SH-SY5Y (cell line): ENCODE measurements around the gene GLDN.

ENCODE experiments used
- GATA2 ChIP-seq: IDR thresholded peaks from 2 replicates; pipeline ENCODE4 v1.6.1; 2011; ENCODE audit warnings: mild to moderate bottlenecking, low read depth, low read length
- GATA3 ChIP-seq: IDR thresholded peaks from 2 replicates; pipeline ENCODE4 v1.6.1; 2011; ENCODE audit warnings: low read depth, mild to moderate bottlenecking, low read length, moderate library complexity

Gene GLDN

DNA sequence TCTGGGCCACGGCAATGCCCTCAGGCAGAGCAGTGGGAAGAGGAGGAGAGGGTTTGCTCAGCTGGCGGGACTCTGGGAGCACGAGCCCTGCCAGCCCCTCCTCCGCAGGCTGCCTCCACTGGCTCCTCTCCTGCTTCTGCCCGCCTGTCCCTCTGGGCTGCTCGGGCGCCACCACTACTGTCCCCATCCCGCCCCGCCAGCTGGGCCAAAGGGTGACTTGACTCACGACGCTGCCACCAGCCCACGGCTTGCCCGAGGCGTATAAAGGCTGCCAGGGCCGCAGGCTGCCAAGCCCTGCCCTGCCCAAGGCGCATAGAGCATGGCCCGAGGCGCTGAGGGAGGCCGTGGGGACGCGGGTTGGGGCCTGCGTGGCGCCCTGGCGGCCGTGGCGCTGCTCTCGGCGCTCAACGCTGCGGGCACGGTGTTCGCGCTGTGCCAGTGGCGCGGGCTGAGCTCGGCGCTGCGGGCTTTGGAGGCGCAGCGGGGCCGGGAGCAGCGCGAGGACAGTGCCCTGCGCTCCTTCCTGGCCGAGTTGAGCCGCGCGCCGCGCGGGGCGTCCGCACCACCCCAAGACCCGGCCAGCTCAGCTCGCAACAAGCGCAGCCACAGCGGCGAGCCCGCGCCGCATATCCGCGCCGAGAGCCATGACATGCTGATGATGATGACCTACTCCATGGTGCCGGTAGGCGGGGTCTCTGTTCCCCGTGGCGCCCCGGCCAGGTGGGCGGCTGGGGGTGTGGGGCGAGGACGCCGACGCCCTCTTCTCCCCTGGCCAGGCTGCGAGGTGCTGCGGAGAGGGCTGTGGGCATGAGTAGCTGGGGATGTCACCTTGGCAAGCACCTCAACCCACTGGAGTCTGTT lies at the start of gene GLDN:
TSS of gene GLDN (plus strand) at position 290 of the 861 bp plus-strand sequence. CDS start at position 320, 30 bp downstream.
- TF ChIP-seq GATA3: no peak

DNA sequence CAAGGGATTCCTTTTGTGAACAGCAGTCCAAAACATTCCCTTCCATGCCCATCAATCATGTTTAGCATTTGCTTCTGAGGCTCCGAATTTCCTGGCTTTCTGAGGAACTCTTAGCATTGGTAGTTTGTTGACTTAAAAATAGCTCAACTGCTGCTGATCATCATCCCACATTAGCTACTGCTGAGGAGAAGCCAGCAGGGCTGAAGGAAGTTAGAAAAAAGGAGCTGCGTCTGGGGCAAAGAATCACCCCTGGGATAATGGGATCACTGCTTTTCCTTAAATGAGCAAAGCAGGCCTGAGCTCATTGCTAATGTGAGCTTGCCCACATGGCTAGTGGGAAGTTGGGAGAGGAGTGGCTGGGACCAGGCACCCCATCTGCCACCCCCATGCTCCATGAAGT lies 42.8 kb upstream of the GLDN start:
- TF ChIP-seq GATA2: no peak
- no peak for TF ChIP-seq GATA3

DNA sequence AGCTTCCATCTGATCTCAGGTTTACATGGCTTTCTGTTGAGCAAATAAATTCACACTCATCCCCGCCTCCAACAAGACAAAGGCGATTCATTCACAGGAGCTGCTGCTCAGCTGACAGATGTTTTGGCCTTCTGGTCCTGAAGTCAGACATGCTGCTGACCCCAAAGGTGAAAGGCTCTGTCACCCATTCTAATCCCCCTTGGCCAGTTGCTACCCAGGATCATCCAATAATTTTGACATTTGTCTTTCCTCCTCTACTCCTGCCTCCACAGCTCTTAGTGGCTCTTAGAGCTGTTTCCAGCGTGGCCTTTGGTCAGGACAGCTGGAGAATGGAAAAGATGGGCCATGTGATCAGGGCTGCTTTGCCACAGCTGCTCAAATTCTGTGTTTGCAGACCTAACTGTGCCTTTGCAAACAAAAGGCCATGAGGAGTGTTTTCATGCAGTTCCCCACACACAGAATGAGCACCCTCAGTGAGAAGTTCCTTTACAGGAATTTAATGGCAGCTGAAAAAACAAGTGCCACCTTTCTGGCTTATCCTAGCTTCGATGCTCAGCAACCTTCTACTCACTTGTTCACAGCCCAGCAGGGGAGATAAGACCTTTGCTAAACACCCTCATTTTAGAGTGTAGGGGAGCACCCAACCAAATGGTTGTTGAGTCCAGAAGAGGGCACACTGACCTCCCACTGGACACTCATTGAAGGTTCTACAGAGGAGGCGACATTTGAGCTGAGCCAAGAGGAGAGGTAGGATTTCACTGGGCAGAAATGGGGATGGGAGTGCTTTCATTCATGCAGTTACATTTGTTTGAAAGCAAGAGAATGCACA lies 42.1 kb upstream of the GLDN start:
- TF ChIP-seq GATA3: no peak

DNA sequence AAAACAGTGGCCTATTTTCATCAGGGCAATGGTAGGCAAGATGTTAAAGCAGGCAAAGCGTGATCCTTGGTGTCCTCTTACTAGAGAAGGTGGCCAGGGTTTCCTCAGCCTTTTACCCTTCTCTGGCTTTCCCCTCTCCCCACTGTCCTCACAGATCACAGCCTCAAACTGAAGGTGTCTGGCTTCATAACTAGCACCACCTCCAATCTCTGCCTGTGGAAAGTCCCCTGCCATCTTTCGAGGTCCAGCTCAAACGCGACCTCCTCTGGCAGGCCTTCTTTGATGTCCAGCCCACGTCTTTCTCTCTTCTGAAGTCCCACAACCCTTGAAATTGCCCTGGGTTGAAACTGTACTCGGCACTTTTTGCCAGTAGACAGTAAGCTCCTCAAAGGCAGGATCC lies 39.0 kb upstream of the GLDN start:
- TF ChIP-seq GATA3: no peak
- TF ChIP-seq GATA2: no peak

DNA sequence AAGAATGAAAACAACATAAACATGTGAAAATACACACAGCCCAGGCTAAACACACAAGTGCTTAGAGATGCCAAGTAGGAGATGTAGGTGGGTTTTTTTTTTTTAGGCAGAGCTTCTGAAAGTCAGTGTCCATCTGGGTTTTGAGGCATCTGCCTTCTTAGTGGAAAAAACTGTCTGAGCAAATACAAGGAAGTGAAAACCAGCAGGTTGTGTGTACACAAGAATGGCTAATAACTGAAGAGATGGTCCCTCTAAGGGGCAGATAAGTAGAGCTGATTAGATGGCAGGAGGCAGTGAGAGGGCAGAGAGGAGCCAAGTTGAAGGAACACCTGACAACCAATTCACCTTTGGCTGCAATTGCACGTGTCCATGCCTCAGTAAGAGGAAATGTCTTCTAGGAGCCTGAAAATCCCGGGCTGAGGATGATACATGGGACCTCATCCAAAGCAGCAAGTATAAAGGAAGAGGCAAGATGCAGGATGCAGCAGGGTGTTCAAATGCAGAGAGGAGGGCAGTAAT lies 37.9 kb upstream of the GLDN start:
- TF ChIP-seq GATA3 (no peak), GATA2 (no peak)

DNA sequence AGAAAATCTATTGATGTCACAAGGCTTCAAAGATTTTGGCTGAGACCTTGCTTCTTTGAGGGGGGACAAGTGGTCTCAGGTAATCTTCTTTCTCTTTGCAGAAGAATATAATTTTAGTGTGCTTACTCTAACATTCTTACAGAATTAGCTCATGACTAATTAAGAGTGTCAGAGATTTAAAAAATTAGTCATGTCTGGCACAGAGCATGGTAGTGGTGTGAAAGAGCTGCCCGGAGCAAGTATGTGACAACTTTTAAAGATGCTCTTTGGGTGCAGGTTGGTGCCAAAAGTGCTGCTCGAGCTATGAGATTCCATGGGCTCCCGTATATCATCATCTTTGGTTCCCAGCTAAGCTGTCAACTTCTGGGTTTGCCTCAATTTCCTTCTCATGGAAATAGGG lies 34.1 kb upstream of the GLDN start:
- TF ChIP-seq GATA3: no peak
- no peak for TF ChIP-seq GATA2

DNA sequence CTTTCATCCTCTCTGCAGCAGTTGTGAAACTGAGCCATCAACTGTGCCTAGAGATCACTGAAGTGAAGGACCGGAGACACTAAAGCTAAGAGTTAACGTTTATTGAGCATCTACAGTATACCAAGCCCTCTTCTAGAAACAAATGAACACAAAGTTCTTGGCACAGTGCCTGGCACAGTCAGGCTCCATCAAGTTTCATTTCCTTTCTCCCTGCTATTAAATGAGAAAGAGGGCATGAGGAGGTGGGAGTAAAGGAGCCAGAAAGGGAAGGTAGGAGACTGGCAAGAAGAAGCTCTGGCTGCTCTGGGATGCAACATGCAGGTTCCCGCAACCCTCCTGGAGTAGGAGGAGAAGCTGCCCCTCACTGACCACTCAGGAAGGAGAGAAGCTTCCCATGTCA lies 33.6 kb upstream of the GLDN start:
- TF ChIP-seq GATA2 (no peak), GATA3 (no peak)

DNA sequence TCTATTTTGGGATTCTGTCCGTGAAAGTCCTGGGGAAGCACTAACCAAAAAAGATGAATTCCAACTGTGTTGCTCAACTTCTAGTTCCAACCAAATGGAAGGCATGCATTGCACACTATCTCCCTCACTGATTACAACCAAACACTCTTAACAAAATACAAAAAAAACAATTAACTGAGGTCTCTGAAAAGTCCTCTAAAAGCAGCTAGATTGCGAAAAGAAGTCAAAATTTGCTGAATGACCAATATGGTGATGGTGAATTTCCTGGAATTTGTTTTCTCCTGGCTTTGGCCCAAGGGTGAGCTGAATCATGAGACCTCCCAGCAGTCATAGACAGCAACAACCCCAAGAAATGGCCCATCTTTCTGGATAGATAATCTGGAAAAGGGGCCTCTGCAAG lies 31.4 kb upstream of the GLDN start:
- TF ChIP-seq GATA2: no peak
- no peak for TF ChIP-seq GATA3

DNA sequence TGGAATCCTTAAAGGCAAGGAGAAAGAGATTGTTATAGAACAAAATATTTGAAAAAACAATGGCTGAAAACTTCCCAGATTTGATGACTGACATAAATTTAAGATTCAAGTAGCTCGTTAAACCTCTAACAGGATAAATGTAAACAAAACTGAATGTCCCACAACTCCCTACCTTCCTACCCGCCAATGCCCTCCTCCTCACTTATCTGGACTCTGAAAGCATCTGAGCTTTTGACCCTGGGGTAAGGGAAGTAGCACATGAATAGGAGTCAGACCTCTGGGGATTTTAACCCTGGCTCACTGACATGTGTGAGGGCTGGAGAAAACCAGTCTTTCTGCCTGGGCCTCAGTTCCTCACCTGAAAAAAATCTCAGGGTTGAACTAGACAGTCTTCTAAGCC lies 29.9 kb upstream of the GLDN start:
- TF ChIP-seq GATA2 (no peak), GATA3 (no peak)

DNA sequence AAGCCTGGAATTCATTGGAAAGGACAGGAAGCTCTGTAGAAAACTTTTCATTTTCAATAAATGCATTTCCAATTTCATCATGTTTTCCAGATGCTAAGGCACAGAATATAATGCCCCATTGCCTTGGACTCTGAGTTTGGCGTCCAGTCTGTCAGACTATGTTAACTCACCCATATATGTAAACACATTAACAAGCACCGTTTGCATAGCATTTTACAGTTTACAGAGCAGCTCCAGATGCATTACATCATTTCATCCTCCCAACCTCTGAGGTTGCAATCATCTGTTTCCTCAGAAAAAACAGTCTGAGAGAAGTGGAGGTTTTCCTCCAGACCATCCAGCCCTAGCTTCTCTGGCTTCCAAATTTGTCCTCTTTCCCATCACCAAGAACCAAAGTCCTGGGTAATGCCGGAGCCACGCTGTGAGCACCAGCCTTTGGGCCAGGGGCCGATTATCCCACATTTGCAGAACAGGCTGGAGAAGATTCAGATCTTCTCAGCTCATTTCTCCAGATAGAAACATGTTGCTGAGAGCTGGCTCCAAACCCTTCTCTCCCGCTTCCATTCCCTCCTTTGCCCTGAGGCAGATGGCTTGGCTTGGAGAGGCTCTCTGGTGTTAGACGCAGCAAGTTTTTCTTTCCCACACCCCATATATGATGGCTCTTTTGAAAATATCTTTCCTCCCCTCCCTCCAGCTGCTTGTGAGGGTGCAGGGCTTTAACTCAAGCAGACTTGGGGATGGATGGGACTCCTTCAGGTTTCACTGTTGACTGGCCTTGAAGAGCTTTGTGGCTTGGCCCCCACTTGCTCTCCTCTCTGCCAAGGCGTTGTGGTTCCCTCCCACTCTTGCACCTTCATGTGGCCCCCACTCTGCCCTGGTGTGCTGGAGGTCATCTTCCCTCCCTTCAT lies 29.0 kb upstream of the GLDN start:
- TF ChIP-seq GATA2 (no peak), GATA3 (no peak)

DNA sequence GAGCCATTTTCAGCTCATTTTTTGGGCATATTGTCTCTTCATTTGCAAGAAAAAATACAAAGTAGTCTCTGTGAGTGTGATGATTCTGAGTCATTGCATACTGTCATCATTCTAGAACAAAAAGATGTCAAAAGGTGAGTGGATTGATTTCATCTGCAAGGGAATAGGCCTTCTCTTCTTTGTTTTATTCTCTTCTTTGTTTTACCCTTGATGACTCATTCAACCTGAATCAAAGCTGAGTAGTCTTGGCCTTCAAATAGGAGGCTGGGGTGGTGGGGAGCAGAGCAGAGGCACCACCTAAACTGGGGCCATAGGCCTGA lies 28.4 kb upstream of the GLDN start:
- TF ChIP-seq GATA2: no peak
- no peak for TF ChIP-seq GATA3

DNA sequence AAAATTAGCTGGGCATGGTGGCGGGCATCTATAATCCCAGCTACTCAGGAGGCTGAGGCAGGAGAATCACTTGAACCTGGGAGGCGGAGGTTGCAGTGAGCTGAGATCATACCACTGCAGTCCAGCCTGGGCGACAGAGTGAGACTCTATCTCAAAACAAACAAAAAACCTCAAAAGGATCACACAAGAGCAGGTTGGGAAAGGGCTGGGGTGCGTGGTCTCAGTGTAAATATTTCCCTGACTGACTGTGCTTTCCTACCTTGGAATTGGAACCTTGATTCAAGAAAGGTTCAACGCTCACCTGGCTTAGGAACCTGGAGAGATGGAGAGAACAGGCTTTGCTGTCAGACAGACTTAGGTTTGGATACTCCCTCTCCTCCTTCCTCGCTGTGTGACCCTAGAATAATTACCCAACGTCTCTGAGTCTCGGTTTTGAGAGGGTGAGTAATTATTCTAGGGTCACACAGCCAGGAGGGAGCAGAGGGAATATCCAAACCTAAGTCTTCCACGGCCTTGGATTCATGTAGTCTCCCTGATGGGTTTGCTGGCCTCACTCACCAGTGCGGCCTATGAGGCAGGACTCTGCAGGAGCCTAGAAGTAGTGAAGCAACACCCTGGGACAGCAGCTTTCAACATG lies 27.7 kb upstream of the GLDN start:
- no peak for TF ChIP-seq GATA3
- TF ChIP-seq GATA2: no peak

DNA sequence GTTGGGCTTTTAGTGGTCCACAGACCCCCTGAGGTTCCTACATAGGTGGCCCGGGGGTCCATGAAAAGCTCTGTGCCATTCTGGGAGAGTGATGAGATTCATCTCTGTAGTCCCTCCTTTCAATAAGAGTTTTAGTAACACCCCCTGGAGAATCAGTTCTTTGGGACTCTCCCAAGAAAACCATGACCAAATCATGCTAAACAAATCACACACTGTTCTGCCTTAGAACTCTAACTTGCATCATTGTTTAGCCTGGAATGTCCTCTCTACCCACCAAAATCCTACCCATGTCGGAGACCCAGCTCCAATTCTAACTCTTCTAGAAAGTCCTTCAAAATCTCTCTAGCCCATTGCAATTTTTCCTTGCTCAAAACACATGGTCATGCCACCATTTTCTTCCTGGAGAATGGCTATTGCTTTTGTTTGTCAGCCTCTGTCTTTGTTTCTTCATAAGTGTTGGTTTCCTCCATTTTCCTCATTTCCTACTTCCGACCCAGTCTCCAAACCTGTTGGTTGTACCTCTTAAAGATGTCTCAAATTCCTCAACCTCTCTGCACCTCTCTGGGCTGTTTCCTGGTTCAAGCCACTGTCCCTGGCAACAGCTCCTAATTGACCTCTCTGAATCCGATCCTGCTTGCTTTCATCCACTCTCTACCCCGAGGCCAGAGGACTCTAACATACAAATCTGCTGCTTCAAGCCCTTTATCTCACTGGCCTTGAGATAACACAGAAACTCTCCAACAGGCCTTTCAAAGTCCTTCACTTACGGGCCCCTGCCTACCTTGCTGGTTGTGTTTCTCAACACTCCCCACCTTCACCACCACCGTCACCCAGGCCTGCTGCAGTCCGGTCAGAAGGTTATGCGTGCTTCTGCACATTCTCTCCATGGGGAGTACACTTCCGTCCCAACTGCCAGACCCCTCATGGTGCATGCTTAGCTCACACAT lies 26.8 kb upstream of the GLDN start:
- TF ChIP-seq GATA2 (no peak), GATA3 (no peak)
